Iris pigment epithelial cell (primary cell): ENCODE measurements around the gene HOXB1.

Experiments
- DNase-seq: peaks from one replicate; pipeline ENCODE4 v3.0.0-alpha.2; 2011; ENCODE audit warnings: low read depth

Gene HOXB1

GRCh38 chr17:48543107-48543853 lies 12.5 kb upstream of the HOXB1 start:
- DNase-seq: peak; percentile 65

DNA sequence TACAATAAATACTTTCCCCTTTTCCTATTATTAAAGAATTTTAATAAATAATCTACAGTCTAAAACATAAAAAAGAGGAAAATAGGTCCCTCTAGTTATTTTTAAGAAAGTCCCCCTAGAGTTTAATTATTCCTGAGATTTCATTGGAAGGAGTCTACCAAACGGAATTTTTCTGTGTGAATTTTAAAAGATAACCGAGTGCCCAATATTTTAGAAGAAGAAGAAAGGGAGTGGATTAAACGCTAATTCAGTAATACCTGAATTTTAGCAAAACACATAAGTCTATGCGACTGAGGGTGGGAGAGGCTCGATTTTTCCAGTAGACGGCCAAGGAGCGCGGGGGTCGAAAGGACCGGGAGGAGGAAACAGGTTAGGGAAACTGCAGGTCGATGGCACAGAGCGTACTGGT lies 11.9 kb upstream of the HOXB1 start:
- no peak for DNase-seq

- DNase-seq: peak; percentile 26
Measured at GRCh38 chr17:48542114-48542656, 11.4 kb upstream of the HOXB1 start.

GRCh38 chr17:48541577-48542113 lies 10.8 kb upstream of the HOXB1 start:
- peak; percentile 63 for DNase-seq

DNA sequence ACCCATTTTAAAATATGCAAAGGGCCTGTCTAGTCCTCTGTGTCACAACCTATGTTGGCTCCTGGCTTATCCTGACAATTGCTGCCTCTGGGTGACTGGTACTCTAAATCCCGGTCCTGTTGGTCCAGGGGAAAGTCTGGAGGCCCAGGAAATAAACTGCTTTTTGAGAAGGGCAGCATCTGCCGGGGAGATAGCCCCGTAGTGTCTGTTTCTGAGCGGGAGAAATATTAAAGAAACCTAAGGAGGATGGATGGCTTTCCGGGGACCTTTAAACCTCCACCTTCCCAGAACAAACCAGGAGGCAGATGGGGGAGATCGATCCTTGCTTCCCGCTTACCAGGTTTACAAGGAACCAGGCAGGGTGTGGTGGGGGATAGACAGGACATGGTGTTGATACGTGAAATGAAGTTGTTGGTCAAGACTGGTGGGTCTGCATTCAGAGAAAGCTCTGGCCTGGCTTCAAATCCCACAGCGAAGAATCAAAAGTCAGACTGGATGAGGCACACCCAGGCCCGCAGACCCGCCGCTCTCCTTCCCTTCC lies 10.3 kb upstream of the HOXB1 start:
- no peak for DNase-seq

DNA sequence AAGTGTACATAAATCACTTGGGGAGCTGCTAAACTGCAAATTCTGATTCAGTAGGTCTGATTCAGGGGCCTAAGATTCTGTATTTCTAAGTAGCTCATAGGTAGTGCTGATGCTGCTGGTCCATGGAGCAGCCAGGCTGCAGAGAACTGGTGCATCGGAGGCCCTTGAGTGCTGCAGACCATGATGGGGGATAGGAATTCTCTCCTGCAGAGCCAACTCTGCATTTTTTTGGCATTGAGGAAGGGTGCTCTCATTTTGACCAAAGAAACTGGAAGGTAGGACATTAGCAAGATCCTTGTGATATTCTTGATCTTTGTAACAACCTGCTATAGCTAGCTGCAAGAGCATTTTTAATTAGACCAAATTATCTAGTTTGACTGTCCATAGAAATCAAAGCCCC lies 9.4 kb upstream of the HOXB1 start:
- no peak for DNase-seq

- DNase-seq: peak; percentile 78
Measured at GRCh38 chr17:48539177-48539576, 8.4 kb upstream of the HOXB1 start.

DNA sequence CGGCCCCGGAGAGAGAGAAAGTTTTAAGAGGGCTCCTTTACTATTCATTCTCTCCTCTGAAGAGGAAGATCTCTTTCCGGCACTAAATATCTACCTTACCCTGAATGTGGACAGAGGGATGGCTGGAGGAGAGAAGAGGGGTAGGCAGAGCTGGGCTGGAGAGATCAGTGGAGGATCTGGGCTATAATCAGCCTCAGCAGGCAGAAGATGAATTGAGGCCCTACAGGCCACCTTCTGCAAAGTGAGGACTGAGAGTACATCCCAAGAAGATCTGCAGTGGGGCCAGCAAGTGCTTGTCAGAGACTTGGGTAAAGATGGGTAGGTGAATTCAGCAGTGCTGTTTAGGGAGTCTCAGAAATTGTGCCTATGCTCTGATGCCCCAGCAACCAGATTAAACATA lies 6.5 kb upstream of the HOXB1 start:
- DNase-seq: no peak

DNA sequence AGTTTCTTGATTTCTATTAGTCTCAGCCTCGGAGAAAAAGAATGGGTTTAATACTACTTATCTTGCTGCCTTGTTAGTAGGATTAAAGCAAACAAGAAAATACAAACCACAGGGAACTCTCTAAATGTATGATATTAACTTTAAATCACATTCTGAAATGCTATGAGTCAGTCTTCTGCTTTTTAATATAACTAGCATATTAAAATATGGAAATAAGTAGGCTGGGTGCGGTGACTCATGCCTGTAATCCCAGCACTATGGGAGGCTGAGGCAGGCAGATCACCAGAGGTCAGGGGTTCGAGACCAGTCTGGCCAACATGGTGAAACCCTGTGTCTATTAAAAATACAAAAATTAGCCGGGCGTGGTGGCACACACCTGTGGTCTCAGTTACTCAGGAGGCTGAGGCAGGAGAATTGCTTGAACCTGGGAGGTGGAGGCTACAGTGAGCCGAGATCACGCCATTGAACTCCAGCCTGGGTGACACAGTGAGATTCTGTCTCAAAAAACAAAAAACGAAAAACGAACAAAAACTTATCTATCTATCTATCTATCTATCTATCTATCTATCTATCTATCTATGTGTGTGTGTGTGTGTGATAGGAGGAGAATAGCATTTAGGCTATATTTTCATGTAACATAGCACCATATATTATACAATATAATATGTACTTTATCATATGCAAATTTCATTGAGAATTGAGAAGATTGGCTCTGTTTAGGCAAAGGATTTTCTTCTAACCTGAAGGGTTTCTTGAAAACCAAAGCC lies 5.2 kb upstream of the HOXB1 start:
- DNase-seq: peak; percentile 24

DNA sequence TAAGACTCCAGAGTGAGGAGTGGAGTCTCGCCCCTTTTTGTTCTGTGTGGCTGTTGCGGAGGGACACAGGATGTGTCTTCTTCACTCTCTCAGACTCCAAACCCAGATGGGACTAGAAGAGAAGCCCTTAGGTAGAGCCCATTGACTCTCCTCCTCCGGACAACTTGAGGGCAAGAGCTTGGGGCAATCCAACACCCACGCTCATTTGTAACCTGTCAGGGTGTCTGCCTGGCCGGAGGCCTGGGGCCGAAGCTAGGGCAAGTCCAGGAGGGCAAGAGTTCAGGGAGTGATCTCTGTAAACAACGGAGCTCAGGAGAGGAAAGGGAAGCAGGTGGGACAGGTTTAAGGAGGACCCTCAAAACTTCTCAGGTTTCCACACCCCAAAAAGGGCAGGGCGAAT lies 1.4 kb upstream of the HOXB1 start:
- DNase-seq: no peak

DNA sequence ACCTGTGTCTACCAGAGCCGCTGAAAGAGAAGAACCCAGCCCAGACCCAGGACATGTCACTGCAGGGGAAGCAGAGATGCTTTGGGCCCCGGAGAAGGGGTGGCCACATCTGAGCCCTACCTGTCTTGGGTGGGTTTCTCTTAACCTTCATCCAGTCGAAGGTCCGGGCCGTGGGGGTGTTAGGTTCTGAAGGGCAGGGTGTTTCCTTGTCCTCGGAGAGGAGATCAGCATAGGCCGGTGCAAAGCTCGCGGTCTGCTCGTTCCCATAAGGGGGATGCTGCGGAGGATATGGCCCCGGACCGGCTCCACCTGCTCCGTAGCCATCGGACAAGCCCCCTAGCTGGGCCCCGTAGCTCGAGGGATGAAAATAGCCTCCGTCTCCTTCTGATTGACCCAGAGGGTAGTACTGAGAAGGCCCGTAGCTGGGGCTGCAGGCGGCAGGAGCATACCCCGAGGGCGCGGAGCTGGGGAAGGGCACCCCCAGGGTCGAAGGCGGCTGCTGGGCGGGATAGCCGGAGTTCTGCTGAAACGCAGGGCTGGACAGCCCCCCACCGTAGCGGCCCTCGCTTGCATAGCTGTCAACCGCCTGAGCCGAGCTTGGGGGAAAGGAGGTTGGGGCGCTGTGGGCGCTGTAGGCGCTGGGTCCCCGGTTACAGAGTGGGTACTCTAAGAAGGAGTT lies 464 bp downstream of the HOXB1 start:
- no peak for DNase-seq

- DNase-seq: no peak
Measured at GRCh38 chr17:48529683-48530009, 1.2 kb downstream of the HOXB1 start.

GRCh38 chr17:48528936-48529682 lies 1.7 kb downstream of the HOXB1 start:
- DNase-seq: no peak

- DNase-seq: no peak
Measured at GRCh38 chr17:48528153-48528935, 2.5 kb downstream of the HOXB1 start.

DNA sequence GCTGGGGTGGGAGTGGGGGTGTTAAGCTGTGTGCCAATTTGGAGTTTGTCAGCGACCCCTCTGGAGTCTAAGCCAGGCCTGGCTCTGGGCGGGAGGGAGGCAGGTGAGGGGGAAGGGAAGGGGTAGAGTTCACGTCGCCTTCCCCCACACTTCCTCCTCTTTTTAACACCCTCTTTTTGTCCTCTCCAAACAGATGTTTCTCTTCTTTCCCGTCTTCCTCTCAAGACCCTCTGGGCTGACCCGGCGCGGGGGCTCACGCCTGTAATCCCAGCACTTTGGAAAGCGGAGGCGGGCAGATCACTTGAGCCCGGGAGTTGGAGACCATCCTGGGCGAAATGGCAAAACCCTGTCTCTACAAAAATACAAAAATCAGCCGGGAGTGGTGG lies 3.3 kb downstream of the HOXB1 start:
- DNase-seq: no peak

GRCh38 chr17:48526608-48527546 lies 3.9 kb downstream of the HOXB1 start:
- no peak for DNase-seq

DNA sequence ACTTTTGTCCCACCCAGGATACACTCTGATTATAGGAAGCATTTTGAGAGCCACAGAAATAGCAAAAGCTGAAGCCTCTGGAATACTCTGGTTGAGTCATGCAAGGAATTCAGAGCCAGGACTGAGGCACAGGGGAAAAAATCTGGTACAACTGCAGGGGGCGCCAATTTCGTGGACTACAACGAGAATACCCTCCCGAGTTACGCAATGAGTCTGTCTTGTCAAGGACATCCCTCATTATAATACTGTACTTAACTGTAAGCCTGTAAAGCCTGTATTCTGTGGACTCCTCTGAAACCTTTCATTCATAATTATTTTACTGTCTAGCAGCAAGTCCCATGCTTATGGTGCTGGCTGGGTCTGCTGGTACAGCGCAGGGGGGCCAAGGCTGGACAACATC lies 7.8 kb downstream of the HOXB1 start:
- DNase-seq: no peak

GRCh38 chr17:48522031-48522653 lies 8.7 kb downstream of the HOXB1 start:
- peak; percentile 51 for DNase-seq

- DNase-seq: no peak
Measured at GRCh38 chr17:48520631-48521079, 10.2 kb downstream of the HOXB1 start.
